AG04449 (cell line): ENCODE data around the gene TIMM10.

ENCODE experiments used
- CTCF ChIA-PET: fragments of 350-600 bp; formaldehyde crosslinking; extraction: SDS; loops from one replicate; lab custom pipeline; 2021; ENCODE audit warnings: antibody characterized with exemption; lab: Yijun Ruan, JAX
- POLR2A ChIA-PET: fragments of 400-600, 350-600 bp; formaldehyde crosslinking; extraction: SDS; loops from one replicate; lab custom pipeline; 2020; ENCODE audit warnings: antibody characterized with exemption, inconsistent platforms; lab: Yijun Ruan, JAX
- DNase-seq: peaks from one replicate; pipeline ENCODE4 v3.0.0-alpha.2; 2010; ENCODE audit warnings: low read depth, low spot score
- H3K4me3 ChIP-seq: 2 replicates; pipeline ENCODE4 v1.5.1; 2011; ENCODE audit warnings: low read depth, mild to moderate bottlenecking, control low read depth, low read length
- TF ChIP-seq, protein P1 (sequence below): IDR thresholded peaks from one replicate; pipeline ENCODE4 v1.5.1; 2011; ENCODE audit warnings: mild to moderate bottlenecking, moderate library complexity, low read length, control low read depth, inconsistent platforms; ENCODE audit not compliant: insufficient read depth; ENCODE audit errors: missing control alignments

Gene TIMM10

GRCh38 chr11:57546451-57546850 lies 15.9 kb upstream of the TIMM10 start:
- H3K4me3 ChIP-seq, result no peak overlapping the region
- ChIA-PET CTCF (interaction anchor here (1.2 to 3.2 kb wide), 7 partner anchors 10 to 98 kb away, joined by 3 to 22 read pairs (median 8); partner anchors contain the start of genes SMTNL1 and UBE2L6), POLR2A (no interaction called here)
- TF ChIP-seq, protein P1, sequence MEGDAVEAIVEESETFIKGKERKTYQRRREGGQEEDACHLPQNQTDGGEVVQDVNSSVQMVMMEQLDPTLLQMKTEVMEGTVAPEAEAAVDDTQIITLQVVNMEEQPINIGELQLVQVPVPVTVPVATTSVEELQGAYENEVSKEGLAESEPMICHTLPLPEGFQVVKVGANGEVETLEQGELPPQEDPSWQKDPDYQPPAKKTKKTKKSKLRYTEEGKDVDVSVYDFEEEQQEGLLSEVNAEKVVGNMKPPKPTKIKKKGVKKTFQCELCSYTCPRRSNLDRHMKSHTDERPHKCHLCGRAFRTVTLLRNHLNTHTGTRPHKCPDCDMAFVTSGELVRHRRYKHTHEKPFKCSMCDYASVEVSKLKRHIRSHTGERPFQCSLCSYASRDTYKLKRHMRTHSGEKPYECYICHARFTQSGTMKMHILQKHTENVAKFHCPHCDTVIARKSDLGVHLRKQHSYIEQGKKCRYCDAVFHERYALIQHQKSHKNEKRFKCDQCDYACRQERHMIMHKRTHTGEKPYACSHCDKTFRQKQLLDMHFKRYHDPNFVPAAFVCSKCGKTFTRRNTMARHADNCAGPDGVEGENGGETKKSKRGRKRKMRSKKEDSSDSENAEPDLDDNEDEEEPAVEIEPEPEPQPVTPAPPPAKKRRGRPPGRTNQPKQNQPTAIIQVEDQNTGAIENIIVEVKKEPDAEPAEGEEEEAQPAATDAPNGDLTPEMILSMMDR, result no peak
- DNase-seq, result no peak

- ChIA-PET CTCF (interaction anchor here (1.2 to 3.2 kb wide), 2 partner anchors 17 to 95 kb away, joined by 3 to 22 read pairs; no protein-coding TSS in a partner anchor), POLR2A (no interaction called here)
Measured at GRCh38 chr11:57545883-57546282, 15.3 kb upstream of the TIMM10 start.

DNA sequence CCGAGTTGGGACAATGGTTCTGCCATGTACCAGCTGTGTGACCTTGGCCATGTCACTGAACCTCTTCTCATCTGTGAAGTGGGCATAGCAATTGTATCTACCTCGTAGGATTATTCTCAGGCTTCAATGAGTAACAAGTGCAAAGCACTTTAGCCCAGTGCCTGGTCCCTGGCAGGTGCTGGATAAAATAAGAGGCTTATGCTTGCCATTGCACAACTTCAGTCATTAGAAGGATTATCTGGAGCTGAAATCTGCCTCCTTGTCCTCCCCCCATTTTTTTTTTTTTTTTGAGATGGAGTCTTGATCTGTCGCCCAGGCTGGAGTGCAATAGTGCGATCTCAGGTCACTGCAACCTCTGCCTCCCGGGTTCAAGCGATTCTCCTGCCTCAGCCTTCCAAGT lies 14.0 kb upstream of the TIMM10 start:
- TF ChIP-seq, protein P1, result no peak
- no peak overlapping the region for H3K4me3 ChIP-seq
- ChIA-PET POLR2A (no interaction called here), CTCF (interaction anchor here (1.1 to 1.7 kb wide), 4 partner anchors 13 to 96 kb away, joined by 3 to 5 read pairs (median 4); partner anchors contain the start of gene UBE2L6)
- DNase-seq, result no peak

More at GRCh38 chr11:57545883-57546282, 15.3 kb upstream of the TIMM10 start:
- no peak for DNase-seq
- TF ChIP-seq, protein P1, result no peak
- H3K4me3 ChIP-seq, result no peak overlapping the region

DNA sequence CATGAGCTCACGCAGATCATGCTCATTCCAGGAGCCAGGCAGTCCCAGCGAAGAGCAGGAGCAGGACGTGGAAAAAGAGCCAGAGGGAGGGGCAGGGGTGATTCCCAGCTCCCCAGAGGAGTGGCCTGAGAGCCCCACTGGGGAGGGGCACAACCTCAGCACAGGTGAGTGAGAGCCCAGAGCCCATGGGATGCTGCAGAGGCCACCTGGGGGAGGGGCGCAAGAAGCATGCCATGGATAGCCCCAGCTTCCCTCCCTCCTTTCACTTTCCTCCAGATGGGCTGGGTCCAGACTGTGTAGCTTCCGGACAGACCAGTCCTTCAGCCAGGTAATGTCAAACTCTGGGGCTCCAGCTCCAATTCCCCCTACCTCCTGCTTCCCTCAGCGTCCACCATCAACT lies 13.0 kb upstream of the TIMM10 start:
- TF ChIP-seq, protein P1, result no peak
- DNase-seq, result no peak
- ChIA-PET CTCF (interaction anchor here (1.1 to 1.7 kb wide), 4 partner anchors 12 to 980 kb away, joined by 3 to 4 read pairs (median 4); partner anchors contain the start of gene UBE2L6), POLR2A (no interaction called here)
- H3K4me3 ChIP-seq, result no peak overlapping the region

DNA sequence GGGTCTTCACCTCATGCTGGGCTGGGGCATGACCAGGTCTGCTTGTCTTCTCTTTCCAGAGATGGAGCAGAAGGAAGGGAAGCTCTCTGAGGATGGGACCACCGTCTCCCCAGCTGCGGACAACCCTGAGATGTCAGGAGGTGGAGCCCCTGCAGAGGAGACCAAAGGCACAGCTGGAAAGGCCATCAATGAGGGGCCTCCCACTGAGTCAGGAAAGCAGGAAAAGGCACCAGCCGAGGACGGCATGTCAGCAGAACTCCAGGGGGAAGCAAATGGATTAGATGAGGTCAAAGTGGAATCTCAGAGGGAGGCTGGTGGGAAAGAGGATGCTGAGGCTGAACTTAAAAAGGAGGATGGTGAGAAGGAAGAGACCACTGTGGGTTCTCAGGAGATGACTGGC lies 12.0 kb upstream of the TIMM10 start:
- no peak for DNase-seq
- TF ChIP-seq, protein P1, result no peak
- POLR2A ChIA-PET, result interaction anchor here (0.6 kb wide), 1 partner anchor 267 kb away, joined by 3 read pairs; no protein-coding TSS in a partner anchor
- CTCF ChIA-PET, result interaction anchor here (1.5 kb wide), 2 partner anchors 25 to 99 kb away, joined by 3 read pairs; partner anchors contain the start of gene UBE2L6
- no peak overlapping the region for H3K4me3 ChIP-seq

DNA sequence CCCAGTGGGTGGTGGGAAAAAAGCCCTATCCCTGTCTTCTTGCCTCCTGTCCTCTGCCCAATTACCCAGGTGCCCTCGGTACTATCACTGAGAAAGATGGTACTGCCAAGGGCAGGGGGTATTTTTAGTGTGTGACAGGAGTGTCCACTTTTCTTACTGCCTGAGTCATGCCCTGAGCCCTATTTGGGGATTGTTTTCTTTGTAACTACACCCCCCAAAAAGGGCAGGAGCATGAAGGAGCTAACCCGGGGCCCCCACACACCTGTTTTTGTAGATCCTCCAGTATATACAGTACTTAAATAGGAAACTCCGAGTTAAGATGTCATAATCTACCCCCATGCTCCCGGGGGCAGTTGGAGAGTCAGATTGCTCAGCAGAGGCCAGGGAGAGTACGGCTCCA lies 10.6 kb upstream of the TIMM10 start:
- POLR2A ChIA-PET, result no interaction called here
- no peak overlapping the region for H3K4me3 ChIP-seq
- CTCF ChIA-PET, result interaction anchor here (1.5 kb wide), 1 partner anchor 100 kb away, joined by 3 read pairs; no protein-coding TSS in a partner anchor
- no peak for DNase-seq
- TF ChIP-seq, protein P1, result no peak
